Amniotic stem cell (primary cell): ENCODE measurements around the gene KRAS.
"Not testable (repeated sequence)": the region's sequence is repeated elsewhere in the genome, so short reads cannot be mapped to it uniquely, and the experiment has no call there.

Experiments used
- DNase-seq: peaks from one replicate; lab custom pipeline; 2025; lab: John Stamatoyannopoulos, UW

The KRAS gene

DNA sequence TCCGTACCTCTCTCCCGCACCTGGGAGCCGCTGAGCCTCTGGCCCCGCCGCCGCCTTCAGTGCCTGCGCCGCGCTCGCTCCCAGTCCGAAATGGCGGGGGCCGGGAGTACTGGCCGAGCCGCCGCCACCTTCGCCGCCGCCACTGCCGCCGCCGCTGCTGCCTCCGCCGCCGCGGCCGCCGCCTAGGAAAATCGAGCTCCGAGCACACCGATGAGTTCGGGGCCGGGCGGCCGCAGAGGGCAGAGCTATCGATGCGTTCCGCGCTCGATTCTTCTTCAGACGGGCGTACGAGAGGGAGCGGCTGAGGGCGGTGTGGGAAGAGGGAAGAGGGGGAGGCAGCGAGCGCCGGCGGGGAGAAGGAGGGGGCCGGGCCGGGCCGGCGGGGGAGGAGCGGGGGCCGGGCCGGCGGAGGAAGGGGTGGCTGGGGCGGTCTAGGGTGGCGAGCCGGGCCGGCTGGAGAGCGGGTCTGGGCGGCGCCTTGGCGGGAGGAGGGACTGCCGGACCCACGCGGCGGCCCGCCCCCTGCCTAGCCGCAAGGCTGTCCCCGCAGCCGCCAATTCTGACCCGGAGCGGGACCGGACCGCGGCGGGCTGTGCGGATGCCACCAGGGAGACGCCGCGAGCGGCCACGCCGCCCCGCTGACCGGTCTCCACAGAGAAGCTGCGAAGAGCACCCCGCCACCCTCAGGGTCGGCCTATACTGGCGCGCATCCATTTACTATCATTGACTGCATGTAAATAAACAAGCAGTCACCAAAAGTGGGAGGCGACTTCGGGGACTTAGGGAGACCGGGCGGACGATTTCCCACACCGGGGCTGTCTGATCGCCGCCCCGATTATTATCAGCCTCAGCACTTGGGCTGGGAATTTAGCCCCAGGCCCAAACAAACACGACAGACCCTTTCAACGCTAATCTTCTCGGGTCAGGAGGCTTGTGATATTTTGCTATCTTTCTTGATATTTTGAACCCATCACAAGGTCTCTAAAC lies at the start of gene KRAS:
Gene KRAS (minus strand): TSS at position 186 of the 987 bp plus-strand sequence.
- peak; percentile 96 for DNase-seq

DNA sequence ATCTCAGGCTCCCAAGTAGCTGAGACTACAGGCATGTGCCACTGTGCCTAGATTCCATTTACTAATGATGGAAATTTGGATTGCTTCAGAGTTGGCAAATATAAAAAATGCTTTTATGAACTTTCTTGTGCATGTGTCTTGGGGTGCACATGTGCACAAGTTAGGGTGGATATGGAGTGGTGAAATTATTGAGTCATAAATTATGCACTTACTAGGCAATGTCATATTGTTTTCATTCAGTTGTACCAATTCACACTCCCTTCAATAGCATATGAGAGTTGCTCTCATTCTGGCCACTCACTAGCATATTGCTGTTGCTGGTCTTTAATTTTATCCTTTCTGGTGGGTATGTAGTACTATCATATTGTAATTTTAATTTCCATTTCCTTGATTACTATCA lies 45.7 kb upstream of the KRAS start:
- DNase-seq, result no peak

DNA sequence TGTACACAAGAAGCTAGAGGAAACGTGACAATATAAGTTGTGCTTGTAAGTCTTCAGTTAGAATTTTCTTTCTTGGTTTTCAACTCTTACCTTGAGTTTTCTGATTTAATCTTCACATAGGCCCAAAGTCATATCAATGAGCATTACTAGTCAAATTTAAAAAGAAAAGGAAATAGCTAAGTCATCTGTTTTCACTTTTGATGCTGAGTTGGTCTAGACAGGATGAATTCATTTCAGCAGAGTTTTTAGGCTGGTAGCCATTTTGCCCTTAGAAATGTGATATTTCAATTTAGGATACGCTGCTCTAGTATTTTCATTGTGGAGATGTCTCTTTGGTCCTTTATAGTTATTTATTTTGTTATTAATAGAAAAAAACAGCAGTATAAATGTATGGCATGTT lies 44.6 kb upstream of the KRAS start:
- DNase-seq, result no peak

DNA sequence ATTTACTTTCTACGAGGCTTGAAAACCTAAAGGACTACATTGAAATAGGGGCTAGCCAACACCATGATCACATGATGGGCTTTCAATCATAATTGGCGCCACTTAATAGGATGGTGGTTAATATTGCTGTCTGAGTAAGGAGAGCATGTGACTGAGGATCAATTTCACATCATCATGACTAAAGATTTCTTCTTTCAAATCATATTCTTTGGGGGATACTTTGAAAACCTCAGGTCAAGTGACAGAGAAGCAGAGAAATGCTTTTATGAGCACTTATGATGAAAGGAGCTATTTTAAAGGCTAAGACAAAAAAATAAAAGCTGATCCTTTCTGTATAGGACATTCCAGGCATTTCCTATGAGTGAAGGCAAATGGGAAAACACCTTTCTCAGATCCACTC lies 42.9 kb upstream of the KRAS start:
- no peak for DNase-seq

DNA sequence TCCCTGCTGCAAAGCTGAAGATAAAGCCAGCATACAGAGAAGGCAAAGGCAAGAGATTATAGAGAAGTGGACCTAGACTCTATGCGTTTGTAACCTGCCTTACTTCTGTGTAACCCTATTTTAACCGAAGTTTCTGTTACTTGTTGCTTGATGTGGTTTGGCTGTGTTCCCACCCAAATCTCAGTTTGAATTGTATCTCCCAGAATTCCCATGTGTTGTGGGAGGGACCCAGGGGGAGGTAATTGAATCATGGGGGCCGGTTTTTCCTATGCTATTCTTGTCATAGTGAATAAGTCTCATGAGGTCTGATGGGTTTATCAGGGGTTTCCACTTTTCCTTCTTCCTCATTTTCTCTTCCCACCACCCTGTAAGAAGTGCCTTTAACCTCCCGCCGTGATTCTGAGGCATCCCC lies 42.1 kb upstream of the KRAS start:
- DNase-seq, result not testable (repeated sequence)

DNA sequence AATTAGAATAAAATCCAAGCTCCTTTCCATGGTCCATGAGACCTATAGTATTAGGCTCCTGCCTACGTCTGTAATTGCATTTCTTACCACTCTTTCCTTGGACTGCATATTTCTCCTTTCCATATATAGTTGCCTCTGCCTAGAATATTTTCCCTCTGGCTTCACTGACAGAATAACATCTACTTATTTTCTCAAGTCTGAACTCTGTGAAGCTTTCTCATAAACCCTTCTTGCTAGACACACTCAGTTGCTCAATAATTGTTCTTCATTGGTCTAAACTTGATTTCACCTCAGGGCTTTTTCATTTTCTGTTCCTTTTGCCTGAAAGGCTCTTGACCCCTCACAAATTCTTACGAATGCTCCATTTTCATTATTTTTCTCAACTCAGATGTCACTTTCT lies 36.9 kb upstream of the KRAS start:
- DNase-seq, result no peak

DNA sequence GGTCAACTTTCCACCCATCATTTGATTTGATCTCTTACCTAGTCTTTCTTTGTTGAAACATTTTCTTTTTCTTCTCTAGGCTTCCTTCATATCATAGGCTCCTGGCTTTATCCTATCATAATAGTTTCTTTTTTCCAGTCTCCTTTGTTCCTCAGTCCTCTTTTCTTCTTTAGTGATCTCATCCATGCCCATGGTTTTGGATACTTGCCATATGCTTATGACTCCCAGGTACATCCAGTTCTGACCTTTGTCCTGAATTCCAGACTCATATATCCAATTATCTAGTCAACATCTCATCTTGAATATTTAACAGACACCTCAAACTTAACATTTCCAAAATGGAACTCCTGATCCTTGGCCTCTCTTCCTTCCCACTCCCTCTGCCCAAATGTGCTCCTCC lies 36.1 kb upstream of the KRAS start:
- DNase-seq, result no peak

DNA sequence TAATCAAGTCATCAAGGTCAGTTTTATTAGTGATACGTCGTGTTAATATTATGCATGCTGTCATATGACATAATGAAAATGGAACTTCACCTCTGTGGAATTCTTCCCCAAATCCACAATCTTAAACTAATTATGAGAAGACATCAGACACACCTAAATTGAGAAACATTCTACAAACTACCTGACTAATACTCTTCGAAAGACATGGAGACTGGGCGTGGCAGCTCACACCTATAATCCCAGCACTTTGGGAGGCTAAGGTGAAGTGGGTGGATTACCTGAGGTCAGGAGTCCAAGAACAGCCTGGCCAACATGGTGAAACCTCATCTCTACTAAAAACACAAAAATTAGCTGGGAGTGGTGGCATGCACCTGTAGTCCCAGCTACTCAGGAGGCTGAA lies 33.3 kb upstream of the KRAS start:
- DNase-seq, result no peak

DNA sequence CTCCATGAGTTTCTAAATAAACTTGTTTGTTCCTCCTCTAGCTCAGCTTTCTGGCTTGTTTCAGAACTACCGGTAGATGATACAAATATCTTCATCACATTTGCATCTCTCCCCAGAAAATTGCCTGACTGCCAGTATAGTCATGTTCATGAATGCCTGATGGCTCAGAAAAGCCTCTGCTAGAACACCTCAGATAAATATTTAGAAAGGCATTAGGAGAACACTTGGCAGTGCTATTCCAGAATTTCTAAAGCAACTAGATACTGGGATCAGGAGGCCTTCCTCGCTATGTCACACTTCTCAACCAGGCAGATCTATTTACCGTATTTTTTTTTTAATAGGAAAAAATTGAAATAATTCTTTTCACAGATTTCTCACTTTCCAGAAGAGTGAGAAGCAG lies 32.3 kb upstream of the KRAS start:
- DNase-seq, result no peak

DNA sequence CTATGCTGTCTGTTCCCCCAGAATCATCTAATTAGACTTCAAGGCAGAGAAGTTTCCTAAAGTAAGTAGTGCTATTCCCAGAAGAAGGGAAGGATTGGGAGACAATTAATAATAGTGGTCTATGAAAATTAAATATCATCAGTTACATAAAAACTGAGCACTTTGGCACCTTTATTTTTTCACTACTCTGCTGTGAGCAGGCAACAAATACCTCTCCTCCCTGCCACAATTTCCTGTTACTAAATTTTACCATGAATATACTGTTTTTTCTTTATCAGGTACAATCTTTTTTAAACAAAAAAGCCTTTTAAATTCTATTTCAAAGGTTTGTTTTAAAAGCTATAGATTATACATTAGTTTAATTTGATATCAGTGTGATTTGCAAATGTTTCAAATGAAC lies 29.4 kb upstream of the KRAS start:
- no peak for DNase-seq

DNA sequence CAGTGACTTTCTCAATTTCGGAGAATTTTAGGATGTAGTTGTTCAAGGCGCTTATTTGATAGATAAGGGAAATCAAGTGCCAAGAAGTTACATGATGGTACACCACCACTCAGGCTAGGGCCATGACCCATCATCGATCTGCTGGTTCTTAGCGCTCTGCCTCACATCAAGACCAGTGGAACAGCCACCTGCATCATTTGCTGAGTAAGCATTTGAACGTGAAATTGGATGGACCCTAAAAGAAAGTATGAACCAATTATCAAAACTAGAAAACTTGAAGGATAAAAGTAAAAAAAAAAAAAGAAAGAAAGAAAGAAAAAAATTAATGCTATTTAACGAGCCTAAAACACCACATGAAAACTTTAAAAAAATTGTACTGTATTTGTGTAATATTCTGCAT lies 27.5 kb upstream of the KRAS start:
- no peak for DNase-seq

DNA sequence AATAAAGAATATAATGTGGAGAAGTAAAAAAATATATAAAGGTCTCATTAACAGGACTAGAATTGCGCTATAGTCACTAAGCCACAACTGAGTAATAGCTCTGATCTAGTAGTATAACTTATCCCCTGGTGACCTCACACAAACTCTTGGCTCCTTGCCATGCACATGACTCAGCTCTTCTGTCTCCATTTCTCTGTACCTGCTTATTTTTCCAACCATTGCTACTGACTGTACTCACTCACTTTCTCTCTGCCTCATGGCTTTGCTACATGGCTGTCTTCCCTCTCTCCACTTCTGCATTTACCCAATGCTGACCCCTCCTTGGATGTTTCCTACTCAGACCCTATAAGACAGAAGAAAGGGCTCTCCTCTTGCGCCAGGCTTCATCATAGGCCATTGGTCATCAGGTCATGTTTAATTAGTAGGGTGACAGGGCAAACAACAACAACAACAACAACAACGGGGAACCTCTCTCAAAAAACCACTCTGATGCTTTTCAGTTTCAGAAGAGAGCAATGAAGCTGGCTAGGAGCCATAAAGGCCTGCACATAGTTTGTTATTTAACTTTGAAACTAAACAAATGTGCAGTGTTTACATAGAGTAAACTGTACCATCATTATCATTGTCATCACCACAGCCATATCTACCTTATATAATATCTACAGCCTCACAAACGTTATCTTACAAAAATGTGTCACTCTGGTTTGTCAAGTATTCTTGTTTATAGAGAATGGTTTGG lies 25.6 kb upstream of the KRAS start:
- peak; percentile 53 for DNase-seq

DNA sequence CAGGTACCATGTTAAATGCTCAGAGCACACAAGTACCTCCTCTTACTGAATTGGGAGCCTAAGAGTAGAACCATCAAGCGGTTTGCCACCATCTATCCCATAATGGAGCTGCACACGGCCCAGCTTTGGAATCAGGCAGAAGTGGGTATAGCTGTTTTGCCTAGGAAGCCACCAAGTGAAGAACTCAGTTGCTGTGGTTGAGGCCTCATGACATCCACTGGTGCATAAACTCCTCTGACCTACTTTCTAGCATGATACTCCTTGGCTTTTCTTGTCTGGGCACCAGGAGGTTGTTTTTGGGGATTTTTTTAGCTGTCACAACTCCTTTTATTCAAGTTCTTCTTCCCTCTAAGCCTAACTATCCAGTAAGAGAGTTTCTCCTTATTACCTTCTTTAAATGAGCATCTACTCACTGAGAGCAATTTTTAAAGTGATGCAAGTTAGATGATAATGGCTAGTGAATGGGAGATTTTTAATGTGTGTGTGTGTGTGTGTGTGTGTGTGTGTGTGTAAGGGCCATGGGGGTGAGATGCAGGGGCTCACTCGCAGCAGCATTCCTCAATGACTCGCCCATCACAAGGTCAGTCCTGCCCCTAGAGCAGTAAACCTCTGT lies 20.9 kb upstream of the KRAS start:
- no peak for DNase-seq

DNA sequence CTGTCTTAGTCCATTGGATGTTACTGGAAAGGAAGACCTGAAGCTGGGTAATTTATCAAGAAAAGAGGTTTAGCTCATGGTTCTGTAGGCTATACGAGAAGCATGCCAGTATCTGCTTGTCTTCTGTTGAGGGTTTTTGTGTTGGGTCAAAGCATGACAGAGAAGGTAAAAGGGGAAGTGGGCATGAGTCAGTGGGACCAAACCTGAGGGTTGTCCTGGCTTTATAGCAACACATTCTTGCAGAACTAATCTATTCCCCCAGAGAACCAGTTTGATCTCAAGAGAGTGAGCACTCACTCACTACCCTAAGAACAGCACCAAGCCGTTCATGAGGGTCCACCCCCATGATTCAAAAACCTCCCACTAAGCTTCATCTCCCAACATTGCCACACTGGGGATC lies 19.0 kb upstream of the KRAS start:
- DNase-seq, result no peak

DNA sequence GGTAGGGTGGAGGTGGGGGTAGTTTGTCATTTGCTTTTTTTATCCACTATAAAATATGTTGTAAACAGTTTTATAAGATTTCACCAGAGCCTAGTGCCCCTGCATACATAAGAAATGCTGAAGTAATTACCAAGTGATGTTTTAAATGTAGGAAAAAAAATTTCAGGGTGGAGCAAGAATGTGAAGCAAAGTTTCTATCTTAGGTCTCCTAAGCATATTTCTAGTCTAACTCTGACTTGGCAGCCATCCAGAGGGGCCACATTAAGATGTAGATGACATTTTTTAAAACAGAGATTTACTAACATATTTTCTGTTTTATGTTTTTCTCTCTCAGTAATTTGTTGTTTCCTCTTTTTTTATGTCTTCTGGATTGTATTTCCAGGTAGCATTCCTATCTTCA lies 15.8 kb upstream of the KRAS start:
- no peak for DNase-seq

DNA sequence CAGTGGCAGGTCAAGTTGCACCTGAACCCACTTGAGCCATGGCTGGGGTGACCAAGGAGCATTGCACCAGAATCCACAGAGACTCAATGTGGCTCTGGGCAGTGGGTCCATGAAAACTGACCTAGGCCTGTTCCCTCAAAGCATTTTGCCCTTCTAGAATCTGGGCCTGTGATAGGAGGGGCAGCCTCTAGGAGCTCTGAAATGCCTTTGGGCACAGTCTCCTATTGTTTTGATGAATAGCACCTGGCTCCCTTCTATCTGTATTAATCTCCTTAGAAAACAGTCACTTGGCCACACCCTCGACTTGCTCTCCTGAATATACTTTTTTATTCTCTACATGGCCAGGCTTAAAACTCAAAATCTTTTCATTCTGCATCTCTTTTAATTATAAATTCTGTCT lies 14.1 kb upstream of the KRAS start:
- DNase-seq, result no peak

DNA sequence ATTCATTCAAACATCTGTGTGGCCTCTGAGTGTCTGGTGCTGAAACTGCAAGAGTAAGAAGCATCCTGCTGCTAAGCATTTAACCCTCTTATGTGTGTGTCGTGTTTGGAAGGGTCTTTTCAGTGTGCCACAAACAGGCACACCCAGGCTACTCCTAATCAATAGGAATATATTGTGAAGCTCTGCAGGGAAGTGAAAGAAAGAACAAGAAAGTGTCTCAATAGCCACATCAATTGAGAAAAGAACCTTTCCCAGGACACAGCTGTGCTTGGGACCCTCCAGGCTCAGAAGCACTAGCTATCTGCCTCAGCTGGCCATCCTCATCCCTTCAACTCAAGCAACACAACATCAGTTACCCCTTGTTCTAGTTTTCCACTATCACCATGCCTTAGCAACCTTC lies 13.4 kb upstream of the KRAS start:
- DNase-seq, result no peak

DNA sequence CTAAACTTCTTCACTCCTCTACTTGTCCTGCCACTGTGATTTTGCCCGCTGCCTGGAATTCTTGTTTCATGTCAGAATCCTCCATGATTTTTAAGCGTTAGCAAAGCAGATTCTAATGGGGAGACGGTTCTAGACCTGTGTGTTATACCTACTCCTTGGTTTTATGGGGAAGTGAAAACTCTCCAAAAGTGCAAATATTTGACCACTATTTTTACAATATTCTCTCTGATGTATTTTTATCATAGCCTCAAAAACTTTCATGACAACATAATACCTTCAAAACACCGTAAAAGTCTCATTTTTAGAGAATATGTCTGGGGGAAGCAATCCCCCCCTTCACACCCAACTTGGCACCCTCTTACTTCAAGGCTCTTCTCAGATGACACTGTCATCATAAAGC lies 12.9 kb upstream of the KRAS start:
- DNase-seq, result no peak

DNA sequence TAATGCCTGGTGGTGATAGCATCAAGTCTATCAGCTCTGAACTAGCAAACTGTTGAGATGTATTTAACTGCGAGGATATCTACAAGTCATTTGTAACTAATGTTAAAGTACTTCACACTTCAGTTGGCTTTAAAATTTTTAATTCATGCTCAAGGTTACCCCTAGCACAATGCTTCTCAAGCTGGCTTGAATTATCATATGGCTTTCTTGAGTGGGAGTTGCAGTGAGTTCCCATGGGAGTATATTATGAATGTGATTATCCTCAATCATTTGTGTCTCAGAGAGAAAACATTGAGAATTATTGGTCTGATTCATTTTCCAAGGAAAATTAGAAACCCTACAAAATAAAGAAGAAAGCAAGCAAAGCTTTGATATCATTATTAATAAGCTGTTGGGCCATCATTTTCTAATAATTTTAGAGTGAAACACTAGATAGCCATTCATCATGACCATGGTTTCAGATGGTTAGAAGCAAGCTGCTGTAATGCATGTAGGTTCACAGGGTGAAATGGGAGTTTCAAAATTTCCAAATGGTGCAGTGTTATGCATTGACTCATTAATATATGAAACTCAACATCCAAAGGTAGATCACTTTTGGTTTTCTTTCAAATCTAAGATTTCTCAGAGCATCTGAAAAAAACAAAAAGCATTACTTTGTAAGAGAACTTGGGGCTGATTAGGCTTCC lies 11.8 kb upstream of the KRAS start:
- DNase-seq, result no peak

DNA sequence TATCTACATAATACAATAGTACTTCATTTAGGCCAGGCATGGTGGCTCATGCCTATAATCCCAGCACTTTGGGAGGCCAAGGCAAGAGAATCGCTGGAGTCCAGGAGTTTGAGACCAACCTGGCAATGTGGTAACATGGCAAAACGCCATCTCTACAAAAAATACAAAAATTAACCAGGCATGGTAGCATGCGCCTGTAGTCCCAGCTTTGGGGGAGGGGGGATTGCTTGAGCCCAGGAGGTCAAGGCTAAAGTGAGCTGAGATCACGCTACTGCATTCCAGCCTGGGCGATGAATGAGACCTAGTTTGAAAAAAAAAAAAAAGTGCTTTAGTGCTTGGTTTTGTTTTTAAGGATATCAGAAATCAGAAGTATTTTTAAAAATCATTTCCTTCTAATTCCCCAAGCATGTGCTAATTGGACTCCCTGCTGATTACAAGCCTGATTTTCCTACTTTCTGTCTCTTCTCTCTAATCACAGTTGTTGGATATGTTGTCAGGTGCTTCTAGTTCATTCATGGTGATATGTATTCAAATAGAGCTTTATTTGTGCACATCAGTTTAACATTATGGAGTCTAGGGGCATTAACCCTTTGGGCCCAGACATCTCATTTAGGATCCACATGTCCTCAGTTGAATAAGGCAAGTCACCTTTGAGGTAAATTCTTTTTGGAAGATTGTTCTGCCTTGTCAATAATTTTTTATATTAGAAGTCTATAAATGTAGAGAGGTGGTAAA lies 7.0 kb upstream of the KRAS start:
- DNase-seq, result no peak

DNA sequence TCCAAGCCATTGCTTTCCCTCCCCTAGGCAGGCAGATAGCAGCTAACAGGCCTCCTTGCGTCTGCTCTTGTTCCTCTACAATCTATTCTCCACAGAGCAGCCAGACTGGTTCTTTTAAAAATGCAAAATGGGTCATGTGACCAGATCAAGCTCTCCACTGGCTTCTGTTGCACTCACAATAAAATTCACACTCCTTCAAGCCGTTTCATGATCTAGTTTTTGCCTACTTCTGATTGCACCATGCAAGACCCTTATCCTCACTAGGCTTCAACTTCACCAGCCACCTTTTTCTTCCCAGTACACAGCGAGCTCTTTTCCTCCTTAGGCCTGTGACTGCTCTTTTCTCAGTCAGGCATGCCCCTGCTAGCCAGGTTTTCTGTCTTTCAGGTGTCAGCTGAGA lies 6.1 kb upstream of the KRAS start:
- DNase-seq, result no peak

DNA sequence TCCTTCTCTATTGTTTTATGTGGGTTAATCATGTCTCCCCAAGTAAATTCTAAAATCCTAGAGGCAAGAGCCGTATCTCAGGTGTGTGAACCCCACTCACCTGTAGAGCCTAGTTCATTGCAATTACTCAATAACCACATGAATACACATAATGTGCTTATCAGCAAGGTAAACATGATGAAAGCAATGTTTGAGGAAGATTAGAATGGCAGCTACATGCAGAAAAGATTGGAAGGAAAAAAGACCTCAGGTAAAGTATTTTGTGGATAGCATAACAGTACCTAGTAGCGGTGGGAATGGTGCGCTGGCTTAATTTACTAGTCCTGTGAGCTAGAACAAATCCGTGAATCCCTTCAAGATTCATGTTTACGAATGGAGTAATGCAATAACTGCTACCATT lies 5.3 kb upstream of the KRAS start:
- DNase-seq, result no peak
